Activated B cell treated with CpG ODN at 0.5 μM for 24 hours (primary cell): ENCODE measurements around the gene CRYBB3. TPM values are rescaled to one million over a fixed set of nuclear protein-coding genes. Genes with fewer than 3 reads are reported as not detected.

Source experiments
- ATAC-seq: fragments of 200-7000 bp; cut with Tn5 transposase; one replicate; pipeline ENCODE4 v1.10.0; 2021; ENCODE audit warnings: low read depth, mild to moderate bottlenecking, moderate library complexity
- CTCF ChIA-PET: fragments of 350-600 bp; sonication (Branson Sonifier 250); formaldehyde crosslinking; loops from one replicate; lab custom pipeline; 2021; ENCODE audit warnings: antibody characterized with exemption; lab: Charles Lee
- POLR2A ChIA-PET: fragments of 350-600 bp; sonication (Branson Sonifier 250); formaldehyde crosslinking; loops from one replicate; lab custom pipeline; 2021; ENCODE audit warnings: antibody characterized with exemption; lab: Charles Lee
- DNase-seq: peaks from one replicate; pipeline ENCODE4 v3.0.0; 2022
- H3K27ac Mint-ChIP-seq: one replicate; pipeline ENCODE4 v1.8.0; 2020; ENCODE audit warnings: mixed read lengths
- H3K27me3 Mint-ChIP-seq: one replicate; pipeline ENCODE4 v1.8.0; 2021; ENCODE audit warnings: mixed read lengths
- H3K36me3 Mint-ChIP-seq: one replicate; pipeline ENCODE4 v1.8.0; 2021; ENCODE audit warnings: low read depth, mixed read lengths
- H3K4me1 Mint-ChIP-seq: one replicate; pipeline ENCODE4 v1.8.0; 2021; ENCODE audit warnings: mixed read lengths
- H3K4me3 Mint-ChIP-seq: one replicate; pipeline ENCODE4 v1.8.0; 2020; ENCODE audit warnings: mild to moderate bottlenecking, mixed read lengths
- H3K9me3 Mint-ChIP-seq: one replicate; pipeline ENCODE4 v1.8.0; 2020; ENCODE audit warnings: mixed read lengths
- CTCF ChIP-seq: fragments of 200-600 bp; IDR thresholded peaks from one replicate; pipeline ENCODE4 v1.8.0; 2022; ENCODE audit warnings: antibody characterized with exemption, mild to moderate bottlenecking
- intact Hi-C: fragments of 100-400 bp; cut with micrococcal nuclease; formaldehyde crosslinking; loops from one replicate; pipeline ENCODE4 v1.15.1; 2024
- total RNA-seq: library from RNA; stranded (reverse); gene quantifications from 2 replicates; pipeline ENCODE4 v1.2.3, GENCODE V29; 2022

CRYBB3 gene
- total RNA-seq, 1 donor from 2014 or later: not detected

GRCh38 chr22:25183949-25184619 is 15.6 kb upstream of the CRYBB3 start:
- ChIA-PET POLR2A (no interaction called here), CTCF (no interaction called here)
- DNase-seq: no peak
- Mint-ChIP-seq H3K4me3 (no peak overlapping the region), H3K27ac (no peak overlapping the region), H3K36me3 (no peaks in the 10 kb centered on the region), H3K9me3 (peaks cover 5% of the 10 kb centered on the region), H3K27me3 (peaks cover 14% of the 10 kb centered on the region), H3K4me1 (no peaks in the 10 kb centered on the region)
- intact Hi-C loops: no loop called here
- ATAC-seq: no peak
- no peak for TF ChIP-seq CTCF

GRCh38 chr22:25186140-25186539 is 13.5 kb upstream of the CRYBB3 start:
- ATAC-seq (no peak), DNase-seq (no peak)
- ChIA-PET CTCF (no interaction called here), POLR2A (no interaction called here)
- H3K9me3 Mint-ChIP-seq: no peaks in the 10 kb centered on the region
- no peaks in the 10 kb centered on the region for H3K4me1 Mint-ChIP-seq
- no peaks in the 10 kb centered on the region for H3K36me3 Mint-ChIP-seq
- H3K4me3 Mint-ChIP-seq: no peak overlapping the region
- intact Hi-C loops: no loop called here
- peaks cover 14% of the 10 kb centered on the region for H3K27me3 Mint-ChIP-seq
- H3K27ac Mint-ChIP-seq: no peak overlapping the region
- TF ChIP-seq CTCF: no peak

GRCh38 chr22:25187469-25187868 is 12.2 kb upstream of the CRYBB3 start:
- no peaks in the 10 kb centered on the region for H3K4me1 Mint-ChIP-seq
- CTCF ChIA-PET: no interaction called here
- H3K27me3 Mint-ChIP-seq: peaks cover 12% of the 10 kb centered on the region
- DNase-seq: no peak
- no peak overlapping the region for H3K4me3 Mint-ChIP-seq
- no peak for ATAC-seq
- H3K36me3 Mint-ChIP-seq: no peaks in the 10 kb centered on the region
- no peak overlapping the region for H3K27ac Mint-ChIP-seq
- H3K9me3 Mint-ChIP-seq: no peaks in the 10 kb centered on the region
- intact Hi-C loops: no loop called here
- POLR2A ChIA-PET: no interaction called here
- no peak for TF ChIP-seq CTCF

- DNase-seq (no peak), ATAC-seq (no peak)
- intact Hi-C loops: no loop called here
- H3K27ac Mint-ChIP-seq: no peak overlapping the region
- TF ChIP-seq CTCF: no peak
- no peak overlapping the region for H3K4me3 Mint-ChIP-seq
- no peaks in the 10 kb centered on the region for H3K36me3 Mint-ChIP-seq
- no peaks in the 10 kb centered on the region for H3K9me3 Mint-ChIP-seq
- ChIA-PET POLR2A (no interaction called here), CTCF (no interaction called here)
- H3K27me3 Mint-ChIP-seq: peaks cover 2% of the 10 kb centered on the region
- no peaks in the 10 kb centered on the region for H3K4me1 Mint-ChIP-seq
Measured at GRCh38 chr22:25192406-25192805, 7.3 kb upstream of the CRYBB3 start.

GRCh38 chr22:25193130-25193529 is 6.5 kb upstream of the CRYBB3 start:
- CTCF ChIA-PET: no interaction called here
- intact Hi-C loops: no loop called here
- ATAC-seq: no peak
- Mint-ChIP-seq H3K27ac (no peak overlapping the region), H3K27me3 (peaks cover 2% of the 10 kb centered on the region), H3K9me3 (no peaks in the 10 kb centered on the region), H3K36me3 (no peaks in the 10 kb centered on the region), H3K4me1 (no peaks in the 10 kb centered on the region), H3K4me3 (no peak overlapping the region)
- TF ChIP-seq CTCF: no peak
- DNase-seq: no peak
- POLR2A ChIA-PET: no interaction called here
